RCC 7860 (cell line): ENCODE results near the gene GNG7.
"Not testable (repeated sequence)": the region's sequence is repeated elsewhere in the genome, so short reads cannot be mapped to it uniquely, and the experiment has no call there.

ENCODE experiments used
- DNase-seq: peaks from one replicate; pipeline ENCODE4 v3.0.0-alpha.2; 2015; ENCODE audit warnings: low spot score
- FAIRE-seq: peaks from 2 replicates; lab custom pipeline; 2012; peaks lifted over from hg19 to GRCh38; lab: Jason Lieb, UNC

The GNG7 gene

DNA sequence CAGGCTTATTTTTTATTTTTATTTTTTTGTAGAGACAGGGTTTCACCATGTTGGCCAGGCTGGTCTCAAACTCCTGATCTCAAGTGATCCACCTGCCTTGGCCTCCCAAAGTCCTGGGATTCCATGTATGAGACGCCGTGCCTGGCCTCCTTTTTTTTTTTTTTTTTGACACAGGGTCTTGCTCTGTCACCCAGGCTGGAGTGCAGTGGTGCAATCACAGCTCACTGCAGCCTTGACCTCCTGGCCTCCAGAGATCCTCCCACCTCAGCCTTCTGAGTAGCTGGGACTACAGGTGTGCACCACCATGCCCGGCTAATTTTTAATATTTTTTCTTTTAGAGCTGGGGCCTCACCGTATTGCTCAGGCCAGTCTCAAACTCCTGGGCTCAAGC is 159.4 kb downstream of the GNG7 start:
- FAIRE-seq (peak; percentile 48), DNase-seq (peak; percentile 56)

DNA sequence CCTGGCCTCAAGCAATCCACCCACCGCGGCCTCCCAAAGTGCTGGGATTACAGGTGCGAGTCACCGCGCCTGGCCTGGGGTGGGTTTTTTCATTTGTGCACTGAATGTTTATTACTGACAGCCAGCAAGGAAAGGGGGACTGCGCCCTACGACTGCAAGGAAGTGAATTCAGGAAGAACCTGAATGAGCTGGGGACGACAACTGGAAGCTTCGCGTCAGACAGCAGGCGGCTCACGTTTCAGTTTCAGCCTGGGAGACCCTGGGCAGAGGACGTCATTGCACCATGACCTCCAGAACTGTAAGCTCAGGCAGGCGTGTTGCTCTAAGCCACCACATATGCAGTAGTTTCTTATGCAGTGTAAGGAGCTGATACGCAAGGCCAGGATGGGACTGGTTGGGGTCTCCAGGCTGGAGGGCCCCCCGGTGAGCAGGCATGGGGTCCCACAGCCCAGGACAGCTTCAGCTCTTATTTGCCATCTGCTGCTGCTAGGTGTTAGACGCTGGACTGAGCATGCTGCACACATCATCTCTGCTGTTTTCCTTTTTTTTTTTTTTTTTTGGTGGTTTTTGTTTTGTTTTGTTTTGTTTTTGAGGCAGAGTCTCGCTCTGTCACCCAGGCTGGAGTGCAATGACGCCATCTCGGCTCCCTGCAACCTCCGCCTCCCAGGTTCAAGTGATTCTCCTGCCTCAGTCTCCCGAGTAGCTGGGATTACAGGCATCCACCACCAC is 160.0 kb downstream of the GNG7 start:
- FAIRE-seq (no peak), DNase-seq (peak; percentile 36)

- DNase-seq (peak; percentile 99), FAIRE-seq (peak; percentile 96)
These were observed 161.6 kb downstream of the GNG7 start for GRCh38 chr19:2540646-2541454.

- DNase-seq (no peak), FAIRE-seq (no peak)
These were observed 162.2 kb downstream of the GNG7 start for GRCh38 chr19:2540251-2540645.

DNA sequence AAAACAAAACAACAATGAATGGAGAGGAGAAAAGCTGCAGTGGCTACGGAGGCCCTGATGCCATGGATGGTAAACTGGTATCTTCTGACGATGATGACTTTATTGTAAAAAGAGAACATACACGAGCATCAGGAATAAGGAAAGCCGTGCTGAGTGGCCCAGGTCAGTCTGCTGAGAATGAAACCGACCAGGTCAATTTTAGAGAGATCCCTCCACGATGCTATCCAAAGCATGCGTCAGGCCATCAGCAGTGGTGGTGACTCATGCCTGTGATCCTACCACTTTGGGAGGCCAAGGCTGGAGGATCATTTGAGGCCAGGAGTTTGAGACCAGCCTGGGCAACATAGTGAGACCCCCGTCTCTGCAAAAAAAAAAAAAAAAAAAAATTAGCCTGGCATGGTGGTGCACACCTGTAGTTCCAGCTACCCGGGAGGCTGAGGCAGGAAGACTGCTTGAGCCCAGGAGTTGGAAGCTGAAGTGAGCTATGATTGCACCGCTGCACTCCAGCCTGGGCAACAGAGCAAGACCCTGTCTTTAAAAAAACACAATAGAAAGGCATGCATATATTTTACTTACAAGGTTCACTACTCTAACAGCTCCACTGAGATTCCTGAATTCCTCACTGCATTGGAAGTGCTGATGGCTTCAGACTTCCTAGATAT is 164.3 kb downstream of the GNG7 start:
- DNase-seq = no peak
- FAIRE-seq = no peak

DNA sequence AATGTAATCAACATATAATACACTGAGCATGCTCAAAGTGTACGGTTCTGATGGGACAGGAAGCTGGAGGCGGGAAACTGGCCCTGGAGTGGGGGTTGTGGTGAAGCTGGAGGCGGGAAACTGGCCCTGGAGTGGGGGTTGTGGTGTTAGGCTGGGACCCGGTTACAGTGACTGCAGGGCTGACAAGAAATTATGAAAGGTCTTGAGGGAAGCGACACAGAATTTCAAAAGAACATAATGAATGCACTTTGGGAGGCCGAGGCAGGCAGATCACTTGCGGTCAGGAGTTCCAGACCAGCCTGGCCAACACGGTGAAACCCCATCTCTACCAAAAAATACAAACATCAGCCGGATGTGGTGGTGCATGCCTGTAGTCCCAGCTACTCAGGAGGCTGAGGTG is 164.9 kb downstream of the GNG7 start:
- not testable (repeated sequence) for FAIRE-seq, DNase-seq

DNA sequence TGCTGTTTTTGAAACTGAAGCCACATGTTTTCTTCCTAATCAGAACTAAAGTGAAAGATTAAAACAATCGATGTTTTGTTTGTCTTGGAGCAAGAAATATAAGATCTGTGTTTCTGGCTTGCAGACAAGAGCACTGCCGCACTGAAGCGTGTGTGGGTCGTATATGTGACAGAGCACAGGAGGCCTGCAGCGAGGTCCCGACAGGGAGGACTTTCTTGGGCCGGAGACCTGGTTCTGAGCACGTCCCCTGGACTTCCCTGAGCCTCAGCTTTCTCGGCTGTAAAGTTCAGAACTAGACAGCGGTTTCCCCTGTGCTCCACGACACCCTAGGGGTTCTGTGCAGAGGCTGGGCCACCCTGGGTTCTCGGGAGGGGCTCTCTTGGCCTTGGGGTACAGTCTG is 166.0 kb downstream of the GNG7 start:
- FAIRE-seq = no peak
- no peak for DNase-seq

GRCh38 chr19:2534423-2535013 is 168.0 kb downstream of the GNG7 start:
- FAIRE-seq (no peak), DNase-seq (no peak)

DNA sequence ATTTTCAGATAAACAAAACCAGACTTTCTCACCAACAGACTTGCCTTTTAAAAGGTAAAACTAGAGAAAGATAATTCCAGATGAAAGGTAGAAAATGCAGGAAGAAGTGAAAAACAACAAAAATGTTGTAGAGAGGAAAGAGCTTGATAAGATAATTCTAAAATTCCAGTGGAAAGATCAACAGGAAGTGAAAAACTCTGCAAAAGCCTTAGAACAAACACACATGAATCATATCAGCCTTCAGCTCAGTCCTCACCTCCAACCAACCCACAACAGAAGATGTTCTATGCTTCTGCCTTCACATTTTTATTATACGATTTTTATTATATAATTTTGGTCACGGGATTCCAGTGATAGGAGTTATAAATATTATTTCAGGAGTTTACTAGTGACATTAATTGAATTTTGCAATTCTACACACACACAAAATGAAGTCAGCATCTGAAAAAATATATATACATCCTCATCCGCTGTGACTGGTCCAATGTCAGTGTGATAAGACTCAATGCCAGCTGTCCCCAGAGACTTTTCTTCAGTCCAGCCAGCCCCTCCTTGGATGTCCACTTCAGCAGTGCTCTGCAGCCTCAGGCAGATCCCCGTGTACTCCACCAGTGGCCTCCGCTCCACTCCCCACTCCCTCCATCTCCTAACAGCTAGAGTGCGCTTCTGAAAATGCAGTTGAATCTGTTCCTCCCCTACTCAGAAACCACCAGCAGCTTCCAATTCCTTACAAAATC is 168.6 kb downstream of the GNG7 start:
- FAIRE-seq (no peak), DNase-seq (no peak)

DNA sequence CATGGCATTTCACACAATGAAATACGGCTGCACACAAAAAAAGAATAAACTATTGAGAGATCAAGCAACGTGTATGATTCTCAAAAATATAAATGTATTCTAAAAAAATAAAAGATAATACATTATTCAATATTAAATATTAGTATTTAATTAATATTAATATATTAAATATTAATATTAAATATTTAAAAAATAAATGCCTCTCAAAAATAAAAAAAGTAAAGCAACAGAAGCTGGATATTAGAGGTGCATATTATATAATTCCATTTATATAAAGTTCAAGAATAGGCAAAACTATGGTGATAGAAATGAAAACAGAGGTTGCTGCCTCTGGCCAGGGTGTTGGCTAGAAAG is 169.4 kb downstream of the GNG7 start:
- DNase-seq (no peak), FAIRE-seq (peak; percentile 83)

- DNase-seq = peak; percentile 82
- no peak for FAIRE-seq
These were observed 170.0 kb downstream of the GNG7 start for GRCh38 chr19:2532252-2533071.

- FAIRE-seq, DNase-seq: not testable (repeated sequence)
These were observed 172.6 kb downstream of the GNG7 start for GRCh38 chr19:2529942-2530341.

GRCh38 chr19:2529473-2529918 is 173.0 kb downstream of the GNG7 start:
- peak; percentile 85 for FAIRE-seq

DNA sequence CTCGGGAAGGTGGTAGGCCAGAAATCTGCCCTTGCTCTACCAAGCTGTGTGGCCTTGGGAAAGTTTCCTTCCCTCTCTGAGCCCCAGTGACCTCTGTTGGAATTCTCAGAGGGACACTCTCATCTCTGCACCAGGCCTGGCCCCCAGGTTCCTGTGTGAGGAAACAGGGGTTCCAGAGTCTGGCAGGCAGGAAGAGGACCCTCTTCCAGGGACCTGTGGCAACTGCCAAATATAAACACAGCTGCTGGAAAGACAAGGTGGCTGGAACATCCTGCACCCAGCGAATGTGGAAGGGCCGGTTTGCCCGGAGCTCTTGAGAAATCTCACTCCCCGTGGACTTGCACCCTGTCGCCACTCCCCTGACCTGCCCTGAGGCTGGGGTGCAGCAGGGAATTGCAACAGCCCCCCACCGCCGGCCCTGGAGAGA is 173.8 kb downstream of the GNG7 start:
- FAIRE-seq = no peak
- DNase-seq = no peak

More at GRCh38 chr19:2529473-2529918, 173.0 kb downstream of the GNG7 start:
- DNase-seq = peak; percentile 97

DNA sequence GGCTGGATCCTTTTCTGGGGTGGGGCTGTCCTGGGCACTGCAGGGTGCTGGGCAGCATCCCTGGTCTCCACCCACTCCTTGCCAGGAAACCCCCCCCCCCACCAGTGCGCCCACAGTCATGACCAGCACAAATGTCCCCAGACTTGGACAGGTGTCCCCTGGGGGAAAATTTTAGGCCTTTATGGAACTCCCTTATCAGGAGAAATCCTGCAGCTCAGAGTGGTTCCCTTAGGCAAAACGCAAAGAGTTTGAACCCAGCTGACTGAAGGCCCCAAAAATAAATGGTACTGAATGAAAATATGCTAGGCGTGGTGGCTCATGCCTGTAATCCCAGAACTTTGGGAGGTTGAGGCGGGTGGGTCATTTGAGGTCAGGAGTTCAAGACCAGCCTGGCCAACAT is 174.8 kb downstream of the GNG7 start:
- FAIRE-seq (no peak), DNase-seq (no peak)

DNA sequence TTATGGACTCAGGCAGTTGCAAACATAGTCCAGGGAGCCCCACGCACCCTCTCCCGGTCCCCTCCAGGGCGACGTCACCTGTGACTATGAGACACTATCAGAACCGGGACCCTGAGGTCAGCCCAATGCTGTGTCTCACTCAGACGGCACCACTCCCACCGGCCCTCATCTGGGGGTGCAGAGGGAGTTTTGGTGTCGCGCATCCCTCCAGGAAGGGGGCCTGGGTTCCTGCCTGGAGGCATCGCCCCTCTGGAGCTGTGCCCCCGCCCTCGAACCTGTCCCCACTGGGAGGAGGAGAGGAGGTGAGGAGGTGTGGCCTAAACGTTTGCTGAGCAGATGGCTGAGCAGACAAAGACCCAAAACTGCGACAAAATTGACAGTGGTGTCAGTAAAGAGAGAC is 175.3 kb downstream of the GNG7 start:
- DNase-seq (no peak), FAIRE-seq (no peak)

- FAIRE-seq (peak; percentile 85), DNase-seq (peak; percentile 96)
These were observed 177.4 kb downstream of the GNG7 start for GRCh38 chr19:2524840-2525723.

GRCh38 chr19:2524361-2524839 is 178.1 kb downstream of the GNG7 start:
- DNase-seq (no peak), FAIRE-seq (no peak)
